T follicular helper cell (primary cell): Measurements from ENCODE around the gene SLC6A19.
"Not testable (repeated sequence)": the region's sequence is repeated elsewhere in the genome, so short reads cannot be mapped to it uniquely, and the experiment has no call there.

Source experiments
- DNase-seq: peaks from one replicate; pipeline ENCODE4 v3.0.0-alpha.2; 2020; ENCODE audit warnings: low read depth

Gene SLC6A19

GRCh38 chr5:1222621-1223277 lies 21.4 kb downstream of the SLC6A19 start:
- DNase-seq: no peak

GRCh38 chr5:1223278-1223670 lies 21.9 kb downstream of the SLC6A19 start:
- DNase-seq: no peak

- no peak for DNase-seq
Measured at GRCh38 chr5:1224631-1225030, 23.2 kb downstream of the SLC6A19 start.

GRCh38 chr5:1225081-1225480 lies 23.7 kb downstream of the SLC6A19 start, which contains the start of gene SLC6A18:
Gene SLC6A18, plus strand, starts transcription at chr5:1225381. Its CDS starts 97 bp downstream, at chr5:1225478.
- DNase-seq: no peak

GRCh38 chr5:1226231-1226630 lies 24.8 kb downstream of the SLC6A19 start:
- no peak for DNase-seq

- no peak for DNase-seq
Measured at GRCh38 chr5:1226839-1227581, 25.6 kb downstream of the SLC6A19 start.

GRCh38 chr5:1227667-1228066 lies 26.3 kb downstream of the SLC6A19 start:
- DNase-seq: no peak

GRCh38 chr5:1228120-1228519 lies 26.7 kb downstream of the SLC6A19 start:
- DNase-seq: no peak

GRCh38 chr5:1229023-1229422 lies 27.6 kb downstream of the SLC6A19 start:
- not testable (repeated sequence) for DNase-seq

GRCh38 chr5:1229822-1230221 lies 28.4 kb downstream of the SLC6A19 start:
- DNase-seq: no peak

- DNase-seq: no peak
Measured at GRCh38 chr5:1230551-1230950, 29.2 kb downstream of the SLC6A19 start.

GRCh38 chr5:1231354-1231905 lies 30.0 kb downstream of the SLC6A19 start:
- no peak for DNase-seq

- DNase-seq: no peak
Measured at GRCh38 chr5:1232780-1233179, 31.4 kb downstream of the SLC6A19 start.

- DNase-seq: no peak
Measured at GRCh38 chr5:1235379-1235778, 34.0 kb downstream of the SLC6A19 start.

- DNase-seq: no peak
Measured at GRCh38 chr5:1235838-1236237, 34.4 kb downstream of the SLC6A19 start.

- no peak for DNase-seq
Measured at GRCh38 chr5:1239505-1240251, 38.3 kb downstream of the SLC6A19 start.

GRCh38 chr5:1240496-1241260 lies 39.3 kb downstream of the SLC6A19 start:
- no peak for DNase-seq

GRCh38 chr5:1241509-1242080 lies 40.2 kb downstream of the SLC6A19 start:
- DNase-seq: no peak

GRCh38 chr5:1242733-1243486 lies 41.5 kb downstream of the SLC6A19 start:
- no peak for DNase-seq

- DNase-seq: no peak
Measured at GRCh38 chr5:1243487-1244130, 42.2 kb downstream of the SLC6A19 start.
